Large intestine (tissue), 3 donors: ENCODE measurements around the gene SIRT5. TPM values are rescaled to one million over a fixed set of nuclear protein-coding genes. Genes with fewer than 3 reads are reported as not detected.

ENCODE experiments used
- DNase-seq, 2 donors: peaks; one replicate each; pipeline versions ENCODE4 v3.0.0 to v3.0.0-alpha.2; 2013
- H3K27ac ChIP-seq: one replicate; pipeline ENCODE4 v1.5.1; 2013; ENCODE audit warnings: low read length
- H3K27me3 ChIP-seq: 2 replicates; pipeline ENCODE4 v1.6.1; 2013; ENCODE audit warnings: low read length; ENCODE audit not compliant: control insufficient read depth, insufficient read depth
- H3K36me3 ChIP-seq: 2 replicates; pipeline ENCODE4 v1.6.1; 2013; ENCODE audit warnings: low read length; ENCODE audit not compliant: control insufficient read depth, insufficient read depth
- H3K4me1 ChIP-seq: one replicate; pipeline ENCODE4 v1.6.1; 2013; ENCODE audit warnings: low read length; ENCODE audit not compliant: control insufficient read depth, insufficient read depth
- H3K4me3 ChIP-seq: one replicate; pipeline ENCODE4 v1.5.1; 2013; ENCODE audit warnings: low read length
- H3K9me3 ChIP-seq: one replicate; pipeline ENCODE4 v1.6.1; 2013; ENCODE audit warnings: mild to moderate bottlenecking, low read depth, low read length, moderate library complexity; ENCODE audit not compliant: control insufficient read depth
- WGBS: methylation state at CpG from one replicate; pipeline ENCODE4 v1.1.5; 2013; ENCODE audit warnings: low lambda C conversion rate; ENCODE audit not compliant: insufficient coverage; 5-methylcytosine and 5-hydroxymethylcytosine counted together
- polyA plus RNA-seq: library from polyadenylated mRNA; unstranded; fragments of 120-200 nt; gene quantifications from one replicate; pipeline ENCODE4 v1.2.1, GENCODE V29; 2013

Gene SIRT5
- polyA plus RNA-seq, 1 donor = 13.4 TPM

- Histone ChIP-seq H3K36me3 (no peaks in the 10 kb centered on the region), H3K9me3 (no peaks in the 10 kb centered on the region), H3K27ac (no peak overlapping the region), H3K4me3 (no peak overlapping the region), H3K27me3 (no peaks in the 10 kb centered on the region), H3K4me1 (no peaks in the 10 kb centered on the region)
- no peak for DNase-seq
Measured at GRCh38 chr6:13550656-13551055, 23.7 kb upstream of the SIRT5 start.

- Histone ChIP-seq H3K9me3 (no peaks in the 10 kb centered on the region), H3K27me3 (no peaks in the 10 kb centered on the region), H3K27ac (no peak overlapping the region), H3K36me3 (no peaks in the 10 kb centered on the region), H3K4me1 (no peaks in the 10 kb centered on the region), H3K4me3 (no peak overlapping the region)
- WGBS = no CpG with 5 or more reads among the region's 1 CpG
- DNase-seq = no peak
Measured at GRCh38 chr6:13553646-13554045, 20.8 kb upstream of the SIRT5 start.

- WGBS = no CpG with 5 or more reads among the region's 8 CpGs
- Histone ChIP-seq H3K36me3 (no peaks in the 10 kb centered on the region), H3K27ac (no peak overlapping the region), H3K9me3 (no peaks in the 10 kb centered on the region), H3K27me3 (no peaks in the 10 kb centered on the region), H3K4me1 (no peaks in the 10 kb centered on the region), H3K4me3 (no peak overlapping the region)
- DNase-seq = peak in 1 of 2 donors; percentile 8
Measured at GRCh38 chr6:13554929-13555333, 19.5 kb upstream of the SIRT5 start.

- H3K4me1 ChIP-seq = no peaks in the 10 kb centered on the region
Measured at GRCh38 chr6:13557841-13558240, 16.6 kb upstream of the SIRT5 start.

GRCh38 chr6:13558718-13559117, 15.7 kb upstream of the SIRT5 start:
- no peaks in the 10 kb centered on the region for H3K4me1 ChIP-seq
- H3K27me3 ChIP-seq = no peaks in the 10 kb centered on the region
- H3K36me3 ChIP-seq = no peaks in the 10 kb centered on the region
- no CpG with 5 or more reads among the region's 4 CpGs for WGBS
- H3K4me3 ChIP-seq = no peak overlapping the region
- no peaks in the 10 kb centered on the region for H3K9me3 ChIP-seq
- H3K27ac ChIP-seq = no peak overlapping the region
- DNase-seq = no peak

More at GRCh38 chr6:13557841-13558240, 16.6 kb upstream of the SIRT5 start:
- no peaks in the 10 kb centered on the region for H3K36me3 ChIP-seq
- no peaks in the 10 kb centered on the region for H3K27me3 ChIP-seq
- no peak overlapping the region for H3K4me3 ChIP-seq
- no peaks in the 10 kb centered on the region for H3K9me3 ChIP-seq
- no peak for DNase-seq
- no peak overlapping the region for H3K27ac ChIP-seq

- Histone ChIP-seq H3K36me3 (no peaks in the 10 kb centered on the region), H3K9me3 (no peaks in the 10 kb centered on the region), H3K27me3 (peaks cover under 1% of the 10 kb centered on the region), H3K27ac (no peak overlapping the region), H3K4me3 (no peak overlapping the region), H3K4me1 (no peaks in the 10 kb centered on the region)
- WGBS = 67% methylated on average over 2 of the region's 3 CpGs
- DNase-seq = no peak
Measured at GRCh38 chr6:13559251-13559650, 15.2 kb upstream of the SIRT5 start.

GRCh38 chr6:13559968-13560650, 14.3 kb upstream of the SIRT5 start:
- 89% methylated on average over 1 of the region's 4 CpGs for WGBS
- Histone ChIP-seq H3K4me1 (no peaks in the 10 kb centered on the region), H3K9me3 (no peaks in the 10 kb centered on the region), H3K36me3 (no peaks in the 10 kb centered on the region), H3K27ac (no peak overlapping the region), H3K4me3 (no peak overlapping the region), H3K27me3 (peaks cover 3% of the 10 kb centered on the region)
- no peak for DNase-seq

GRCh38 chr6:13560651-13561044, 13.8 kb upstream of the SIRT5 start:
- peaks cover 3% of the 10 kb centered on the region for H3K27me3 ChIP-seq
- no peak overlapping the region for H3K4me3 ChIP-seq
- 100% methylated on average over 1 of the region's 2 CpGs for WGBS
- no peaks in the 10 kb centered on the region for H3K9me3 ChIP-seq
- H3K4me1 ChIP-seq = no peaks in the 10 kb centered on the region
- no peaks in the 10 kb centered on the region for H3K36me3 ChIP-seq
- no peak overlapping the region for H3K27ac ChIP-seq
- DNase-seq = no peak

- Histone ChIP-seq H3K4me3 (no peak overlapping the region), H3K27ac (no peak overlapping the region), H3K36me3 (no peaks in the 10 kb centered on the region), H3K4me1 (no peaks in the 10 kb centered on the region), H3K27me3 (peaks cover 3% of the 10 kb centered on the region), H3K9me3 (no peaks in the 10 kb centered on the region)
- WGBS = no CpG with 5 or more reads among the region's 10 CpGs
- no peak for DNase-seq
Measured at GRCh38 chr6:13561624-13562267, 12.7 kb upstream of the SIRT5 start.

- no CpG with 5 or more reads among the region's 1 CpG for WGBS
- Histone ChIP-seq H3K9me3 (no peaks in the 10 kb centered on the region), H3K27ac (no peak overlapping the region), H3K27me3 (peaks cover 3% of the 10 kb centered on the region), H3K36me3 (no peaks in the 10 kb centered on the region), H3K4me1 (no peaks in the 10 kb centered on the region), H3K4me3 (no peak overlapping the region)
- DNase-seq = no peak
Measured at GRCh38 chr6:13563009-13563408, 11.4 kb upstream of the SIRT5 start.

GRCh38 chr6:13565921-13566320, 8.5 kb upstream of the SIRT5 start:
- Histone ChIP-seq H3K4me3 (no peak overlapping the region), H3K27me3 (peaks cover 16% of the 10 kb centered on the region), H3K4me1 (no peaks in the 10 kb centered on the region), H3K36me3 (no peaks in the 10 kb centered on the region), H3K27ac (no peak overlapping the region), H3K9me3 (no peaks in the 10 kb centered on the region)
- no peak for DNase-seq
- 83% methylated on average over 1 of the region's 4 CpGs for WGBS
